HCT116 (cell line): ENCODE results near the gene MCOLN1. TPM values are rescaled to one million over a fixed set of nuclear protein-coding genes. Genes with fewer than 3 reads are reported as not detected.

Experiments
- ATAC-seq: fragments of 200-7000 bp; cut with Tn5 transposase; 2 replicates; pipeline ENCODE4 v1.9.1; 2020; ENCODE audit warnings: mild to moderate bottlenecking, moderate library complexity
- BruUV-seq: library from RNA; stranded (reverse); fragments of 400-500 nt; replicated peaks from 2 replicates; lab custom pipeline; 2021; lab: Mats Ljungman, UMichigan
- CTCF ChIA-PET: fragments of 300-600 bp; sonication (Branson Sonifier 250); formaldehyde crosslinking; loops from one replicate; lab custom pipeline; 2021; ENCODE audit warnings: antibody characterized with exemption; lab: Charles Lee
- POLR2A ChIA-PET: fragments of 300-600, 350-600 bp; sonication (Branson Sonifier 250); formaldehyde crosslinking; loops from one replicate; lab custom pipeline; 2021; ENCODE audit warnings: antibody characterized with exemption; lab: Charles Lee
- RAD21 ChIA-PET, 2 experiments: fragments of 300-600 bp; sonication (Branson Sonifier 250); formaldehyde crosslinking; loops; one replicate each; lab custom pipeline; 2023; ENCODE audit warnings: low total read pairs in 2 of 2; ENCODE audit not compliant: uncharacterized antibody in 2 of 2, unreplicated experiment in 2 of 2, low non-redundant PET in 1 of 2; lab: Charles Lee
- DNase-seq: peaks from one replicate; pipeline ENCODE4 v3.0.0-alpha.2; 2010; ENCODE audit warnings: low read depth, low spot score
- H2AFZ ChIP-seq: fragments of 200-600 bp; shearing (Covaris generic), sonication (generic); 2 replicates; pipeline ENCODE4 v1.6.1; 2017; ENCODE audit warnings: low read depth, mixed run types, mixed read lengths, antibody characterized with exemption, low read length; ENCODE audit not compliant: poor library complexity, severe bottlenecking
- H3K27ac ChIP-seq: 2 replicates; pipeline ENCODE4 v1.5.1; 2012; ENCODE audit warnings: low read depth, low read length
- H3K27me3 ChIP-seq: fragments of 200-600 bp; sonication (generic); 2 replicates; pipeline ENCODE4 v1.6.1; 2016; ENCODE audit warnings: mixed run types, low read length, mixed read lengths; ENCODE audit not compliant: insufficient read depth
- H3K36me3 ChIP-seq, 2 experiments: fragments of 200-500 bp in 1 of 2; fragments of 200-600 bp in 1 of 2; sonication (Bioruptor generic) in 1 of 2; sonication (generic) in 1 of 2; 2 replicates each; pipeline versions ENCODE4 v1.5.1 to v1.6.1; 2014 to 2016; ENCODE audit warnings: low read length in 2 of 2, inconsistent platforms in 1 of 2, mixed read lengths in 1 of 2, mixed run types in 1 of 2; ENCODE audit not compliant: insufficient read depth in 2 of 2, control insufficient read depth in 1 of 2
- H3K4me1 ChIP-seq, 2 experiments: fragments of 200-600 bp in 1 of 2; sonication (generic) in 1 of 2; 2 replicates each; pipeline versions ENCODE4 v1.5.1 to v1.6.1; 2012 to 2017; ENCODE audit warnings: low read length in 2 of 2, inconsistent platforms in 1 of 2, mild to moderate bottlenecking in 1 of 2, mixed read lengths in 1 of 2, mixed run types in 1 of 2, moderate library complexity in 1 of 2; ENCODE audit not compliant: insufficient read depth in 2 of 2, control insufficient read depth in 1 of 2
- H3K4me2 ChIP-seq: fragments of 200-600 bp; sonication (generic); 2 replicates; pipeline ENCODE4 v1.6.1; 2017; ENCODE audit warnings: mixed run types, low read length, mixed read lengths
- H3K4me3 ChIP-seq, 2 experiments: fragments of 200-600 bp in 1 of 2; sonication (generic) in 1 of 2; replicated peaks in 1 of 2; 2 replicates each; pipeline ENCODE4 v1.5.1; 2011 to 2016; ENCODE audit warnings: low read length in 2 of 2, control low read depth in 1 of 2, low read depth in 1 of 2, mild to moderate bottlenecking in 1 of 2, mixed read lengths in 1 of 2, mixed run types in 1 of 2
- H3K79me2 ChIP-seq: fragments of 200-600 bp; sonication (generic); 2 replicates; pipeline ENCODE4 v1.6.1; 2017; ENCODE audit warnings: mild to moderate bottlenecking, mixed run types, low read length, moderate library complexity, mixed read lengths; ENCODE audit not compliant: insufficient read depth
- H3K9ac ChIP-seq: fragments of 200-600 bp; sonication (generic); 2 replicates; pipeline ENCODE4 v1.6.1; 2016; ENCODE audit warnings: low read length, mixed read lengths
- H3K9me2 ChIP-seq: fragments of 200-600 bp; sonication (generic), shearing (Covaris generic); 2 replicates; pipeline ENCODE4 v1.6.1; 2017; ENCODE audit warnings: mixed run types, mild to moderate bottlenecking, moderate library complexity; ENCODE audit not compliant: insufficient read depth
- H3K9me3 ChIP-seq, 2 experiments: fragments of 200-500 bp in 1 of 2; fragments of 200-600 bp in 1 of 2; sonication (Bioruptor generic) in 1 of 2; sonication (generic) in 1 of 2; 2 replicates each; pipeline ENCODE4 v1.6.1; 2014 to 2017; ENCODE audit warnings: low read length in 2 of 2, mixed read lengths in 2 of 2, inconsistent platforms in 1 of 2, low read depth in 1 of 2, mild to moderate bottlenecking in 1 of 2, mixed run types in 1 of 2, moderate library complexity in 1 of 2; ENCODE audit not compliant: control insufficient read depth in 1 of 2, insufficient read depth in 1 of 2
- H4K20me1 ChIP-seq: fragments of 200-600 bp; sonication (generic), shearing (Covaris generic); 2 replicates; pipeline ENCODE4 v1.6.1; 2017; ENCODE audit warnings: mixed run types, mild to moderate bottlenecking, moderate library complexity; ENCODE audit not compliant: insufficient read depth
- ATF3 ChIP-seq: IDR thresholded peaks from 2 replicates; pipeline ENCODE4 v1.6.1; 2012
- CBX3 ChIP-seq: IDR thresholded peaks from 2 replicates; pipeline ENCODE4 v1.6.1; 2012; ENCODE audit warnings: low read depth
- CEBPB ChIP-seq: IDR thresholded peaks from 2 replicates; pipeline ENCODE4 v1.6.1; 2012; ENCODE audit warnings: low read depth
- CTCF ChIP-seq, 3 experiments: fragments of 200-600 bp in 1 of 3; sonication (generic) in 1 of 3; IDR thresholded peaks in 2 of 3; conservative IDR thresholded peaks in 1 of 3; 2 replicates each; pipeline ENCODE4 v1.5.1; 2012 to 2017; ENCODE audit warnings: low read depth in 2 of 3, low read length in 2 of 3, antibody characterized with exemption in 1 of 3, borderline replicate concordance in 1 of 3, control low read depth in 1 of 3, mild to moderate bottlenecking in 1 of 3, mixed read lengths in 1 of 3, mixed run types in 1 of 3, moderate library complexity in 1 of 3; ENCODE audit not compliant: insufficient read depth in 1 of 3
- EGR1 ChIP-seq: IDR thresholded peaks from 2 replicates; pipeline ENCODE4 v1.6.1; 2012; ENCODE audit warnings: low read depth
- EZH2phosphoT487 ChIP-seq: fragments of 200-600 bp; IDR thresholded peaks from 2 replicates; pipeline ENCODE4 v1.6.1; 2018; ENCODE audit warnings: antibody characterized with exemption, borderline replicate concordance
- FOSL1 ChIP-seq: IDR thresholded peaks from 2 replicates; pipeline ENCODE4 v1.6.1; 2012; ENCODE audit warnings: low read depth
- JUND ChIP-seq: IDR thresholded peaks from 2 replicates; pipeline ENCODE4 v1.6.1; 2012
- MAX ChIP-seq: IDR thresholded peaks from 2 replicates; pipeline ENCODE4 v1.6.1; 2012
- POLR2A ChIP-seq: IDR thresholded peaks from 2 replicates; pipeline ENCODE4 v1.7.0; 2011; ENCODE audit warnings: borderline replicate concordance; ENCODE audit not compliant: insufficient read depth, insufficient read length; ENCODE audit errors: extremely low read depth
- POLR2AphosphoS5 ChIP-seq: IDR thresholded peaks from 2 replicates; pipeline ENCODE4 v1.6.1; 2011; ENCODE audit warnings: mild to moderate bottlenecking, low read depth, low read length, moderate library complexity
- RAD21 ChIP-seq: IDR thresholded peaks from 2 replicates; pipeline ENCODE4 v1.6.1; 2012; ENCODE audit warnings: low read depth, mild to moderate bottlenecking
- SIN3A ChIP-seq: IDR thresholded peaks from 2 replicates; pipeline ENCODE4 v1.6.1; 2012; ENCODE audit warnings: low read depth
- SP1 ChIP-seq: IDR thresholded peaks from 2 replicates; pipeline ENCODE4 v1.6.1; 2012; ENCODE audit warnings: low read depth
- SRF ChIP-seq: IDR thresholded peaks from 2 replicates; pipeline ENCODE4 v1.6.1; 2012; ENCODE audit warnings: low read depth
- ZFX ChIP-seq: fragments of 450-650 bp; IDR thresholded peaks from 2 replicates; pipeline ENCODE4 v1.6.1; 2017
- ZNF274 ChIP-seq: fragments of 200-500 bp; sonication (Bioruptor generic); IDR thresholded peaks from 2 replicates; pipeline ENCODE4 v1.6.1; 2014; ENCODE audit warnings: mild to moderate bottlenecking, low read depth, low read length, inconsistent platforms
- intact Hi-C: fragments of 100-400 bp; cut with micrococcal nuclease; formaldehyde crosslinking; loops from 2 replicates; pipeline ENCODE4 v1.10.0; 2022
- total RNA-seq: library from RNA; stranded (reverse); gene quantifications from one replicate; pipeline ENCODE4 v1.2.1, GENCODE V29; 2021; ENCODE audit not compliant: unreplicated experiment

Gene MCOLN1
- total RNA-seq, 1 experiment from 2014 or later, result 19.1 TPM

- no peak overlapping the region for H2AFZ ChIP-seq
- CTCF ChIA-PET, result no interaction called here
- no peaks in the 10 kb centered on the region for H3K9me2 ChIP-seq
- RAD21 ChIA-PET, result no interaction called here
- POLR2A ChIA-PET, result no interaction called here
- H3K9ac ChIP-seq, result no peak overlapping the region
- no peaks in the 10 kb centered on the region for H4K20me1 ChIP-seq
- H3K4me1 ChIP-seq, result peaks cover 0 to 9% of the 10 kb centered on the region in 2 experiments; a peak in 2 of 4 replicates
- DNase-seq (no peak), ATAC-seq (no peak)
- no peaks in the 10 kb centered on the region for H3K9me3 ChIP-seq
- no peaks in the 10 kb centered on the region for H3K27me3 ChIP-seq
- no peak overlapping the region for H3K27ac ChIP-seq
- TF ChIP-seq FOSL1, result no peak
- no peak for TF ChIP-seq ZNF274
- no peak for TF ChIP-seq SRF
- TF ChIP-seq EZH2phosphoT487, result no peak
- TF ChIP-seq CTCF (IDR thresholded peaks at IDR 0.05 in 2 of 3, conservative IDR thresholded peaks at IDR 0.05 in 1 of 3; ENCODE audit: borderline replicate concordance in 1 of 3, insufficient read depth in 1 of 3, low read depth in 2 of 3, low read length in 2 of 3), result no peak
- no peak for TF ChIP-seq RAD21
- no peak for TF ChIP-seq CEBPB
- TF ChIP-seq SP1, result no peak
- no peak for TF ChIP-seq POLR2A
- TF ChIP-seq ATF3, result no peak
- no peak for TF ChIP-seq ZFX
- TF ChIP-seq POLR2AphosphoS5, result no peak
- TF ChIP-seq EGR1, result no peak
- TF ChIP-seq JUND, result no peak
- no peak for TF ChIP-seq MAX
- no peak for TF ChIP-seq CBX3
- TF ChIP-seq SIN3A, result no peak
- H3K79me2 ChIP-seq, result no peaks in the 10 kb centered on the region
- intact Hi-C loops, result no loop called here
- H3K36me3 ChIP-seq, result peaks cover 6 to 27% of the 10 kb centered on the region in 2 experiments; a peak in 3 of 4 replicates
- H3K4me3 ChIP-seq, result no peak overlapping the region
- no TSS peak for BruUV-seq
- no peak overlapping the region for H3K4me2 ChIP-seq
Observed at GRCh38 chr19:7544626-7545025, 22.2 kb downstream of the MCOLN1 start.
